WERI-Rb-1 (cell line): ENCODE measurements around the gene FOXL1.

Experiments used
- DNase-seq: peaks from one replicate; pipeline ENCODE4 v3.0.0-alpha.2; 2020
- H3K27ac ChIP-seq: fragments of 250-450 bp; sonication (Bioruptor Pico); 2 replicates; pipeline ENCODE4 v1.5.1; 2020; ENCODE audit warnings: mild to moderate bottlenecking, moderate library complexity
- H3K27me3 ChIP-seq: fragments of 250-450 bp; sonication (Bioruptor Pico); 2 replicates; pipeline ENCODE4 v1.5.1; 2021; ENCODE audit warnings: mild to moderate bottlenecking, low read depth, moderate library complexity; ENCODE audit not compliant: insufficient read depth, severe bottlenecking
- H3K36me3 ChIP-seq: fragments of 250-450 bp; sonication (Bioruptor Pico); 2 replicates; pipeline ENCODE4 v1.5.1; 2020; ENCODE audit warnings: mild to moderate bottlenecking, moderate library complexity
- H3K4me3 ChIP-seq: 2 replicates; pipeline ENCODE4 v1.5.1; 2011; ENCODE audit warnings: low read depth, mild to moderate bottlenecking, control low read depth, low read length
- H3K9me3 ChIP-seq: fragments of 250-450 bp; sonication (Bioruptor Pico); 2 replicates; pipeline ENCODE4 v1.5.1; 2021; ENCODE audit warnings: mild to moderate bottlenecking, moderate library complexity; ENCODE audit not compliant: severe bottlenecking
- TF ChIP-seq, protein P1 (sequence below): IDR thresholded peaks from 2 replicates; pipeline ENCODE4 v1.5.1; 2011; ENCODE audit warnings: low read depth, mild to moderate bottlenecking, control low read depth, inconsistent platforms, low read length

Gene FOXL1

DNA sequence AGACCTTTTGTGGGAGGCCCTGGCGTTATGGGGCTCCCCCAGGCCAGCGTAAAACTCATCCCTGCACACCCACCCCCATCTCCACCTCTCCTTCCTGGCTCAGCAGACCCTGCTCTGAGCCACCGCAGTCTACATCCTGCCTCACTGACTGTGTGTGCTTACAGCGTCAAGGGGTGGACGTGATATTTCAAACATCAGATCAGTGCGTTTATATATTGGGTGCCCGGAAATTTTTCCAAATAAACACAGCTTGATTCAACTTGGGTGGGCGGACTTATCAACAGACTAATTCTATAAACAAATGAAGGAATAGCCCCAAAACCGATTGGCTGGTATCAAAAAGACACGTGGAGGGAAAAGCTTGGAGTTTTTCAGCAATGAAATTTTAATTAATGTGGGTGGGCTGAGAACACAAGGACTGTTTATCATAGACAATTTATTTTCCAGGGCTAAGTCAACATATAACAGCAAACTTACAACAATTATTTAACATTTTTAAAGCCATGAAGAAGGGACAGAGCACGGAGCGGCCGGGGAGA, at the start of gene FOXL1:
TSS of gene FOXL1 (plus strand) at position 489 of the 539 bp plus-strand sequence. CDS start 175 bp downstream, outside the sequence.
- no peak within 1 kb of the TSS for H3K27ac ChIP-seq
- no peaks in the 10 kb centered on the region for H3K9me3 ChIP-seq
- TF ChIP-seq, protein P1, sequence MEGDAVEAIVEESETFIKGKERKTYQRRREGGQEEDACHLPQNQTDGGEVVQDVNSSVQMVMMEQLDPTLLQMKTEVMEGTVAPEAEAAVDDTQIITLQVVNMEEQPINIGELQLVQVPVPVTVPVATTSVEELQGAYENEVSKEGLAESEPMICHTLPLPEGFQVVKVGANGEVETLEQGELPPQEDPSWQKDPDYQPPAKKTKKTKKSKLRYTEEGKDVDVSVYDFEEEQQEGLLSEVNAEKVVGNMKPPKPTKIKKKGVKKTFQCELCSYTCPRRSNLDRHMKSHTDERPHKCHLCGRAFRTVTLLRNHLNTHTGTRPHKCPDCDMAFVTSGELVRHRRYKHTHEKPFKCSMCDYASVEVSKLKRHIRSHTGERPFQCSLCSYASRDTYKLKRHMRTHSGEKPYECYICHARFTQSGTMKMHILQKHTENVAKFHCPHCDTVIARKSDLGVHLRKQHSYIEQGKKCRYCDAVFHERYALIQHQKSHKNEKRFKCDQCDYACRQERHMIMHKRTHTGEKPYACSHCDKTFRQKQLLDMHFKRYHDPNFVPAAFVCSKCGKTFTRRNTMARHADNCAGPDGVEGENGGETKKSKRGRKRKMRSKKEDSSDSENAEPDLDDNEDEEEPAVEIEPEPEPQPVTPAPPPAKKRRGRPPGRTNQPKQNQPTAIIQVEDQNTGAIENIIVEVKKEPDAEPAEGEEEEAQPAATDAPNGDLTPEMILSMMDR, result no peak
- DNase-seq, result no peak
- no peaks in the 10 kb centered on the region for H3K36me3 ChIP-seq
- no peak within 1 kb of the TSS for H3K4me3 ChIP-seq
- no peaks in the 10 kb centered on the region for H3K27me3 ChIP-seq

DNA sequence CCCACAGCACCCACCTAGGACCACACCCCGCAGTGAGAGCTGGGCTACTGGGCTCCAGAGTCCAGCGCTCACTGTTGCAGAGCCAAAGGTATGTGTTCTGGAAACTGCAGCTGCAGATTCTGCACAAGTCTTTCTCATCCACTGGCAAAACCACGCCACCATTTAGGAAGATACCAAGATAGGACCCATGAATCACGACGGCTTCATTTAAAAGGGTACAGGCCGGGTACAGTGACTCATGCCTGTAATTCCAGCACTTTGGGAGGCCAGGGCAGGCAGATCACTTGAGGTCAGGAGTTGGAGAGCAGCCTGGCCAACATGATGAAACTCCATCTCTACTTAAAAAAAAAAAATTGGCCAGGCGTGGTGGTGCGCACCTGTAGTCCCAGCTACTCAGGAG, 49.2 kb upstream of the FOXL1 start:
- TF ChIP-seq, protein P1, result no peak
- no peaks in the 10 kb centered on the region for H3K9me3 ChIP-seq
- no peak for DNase-seq

DNA sequence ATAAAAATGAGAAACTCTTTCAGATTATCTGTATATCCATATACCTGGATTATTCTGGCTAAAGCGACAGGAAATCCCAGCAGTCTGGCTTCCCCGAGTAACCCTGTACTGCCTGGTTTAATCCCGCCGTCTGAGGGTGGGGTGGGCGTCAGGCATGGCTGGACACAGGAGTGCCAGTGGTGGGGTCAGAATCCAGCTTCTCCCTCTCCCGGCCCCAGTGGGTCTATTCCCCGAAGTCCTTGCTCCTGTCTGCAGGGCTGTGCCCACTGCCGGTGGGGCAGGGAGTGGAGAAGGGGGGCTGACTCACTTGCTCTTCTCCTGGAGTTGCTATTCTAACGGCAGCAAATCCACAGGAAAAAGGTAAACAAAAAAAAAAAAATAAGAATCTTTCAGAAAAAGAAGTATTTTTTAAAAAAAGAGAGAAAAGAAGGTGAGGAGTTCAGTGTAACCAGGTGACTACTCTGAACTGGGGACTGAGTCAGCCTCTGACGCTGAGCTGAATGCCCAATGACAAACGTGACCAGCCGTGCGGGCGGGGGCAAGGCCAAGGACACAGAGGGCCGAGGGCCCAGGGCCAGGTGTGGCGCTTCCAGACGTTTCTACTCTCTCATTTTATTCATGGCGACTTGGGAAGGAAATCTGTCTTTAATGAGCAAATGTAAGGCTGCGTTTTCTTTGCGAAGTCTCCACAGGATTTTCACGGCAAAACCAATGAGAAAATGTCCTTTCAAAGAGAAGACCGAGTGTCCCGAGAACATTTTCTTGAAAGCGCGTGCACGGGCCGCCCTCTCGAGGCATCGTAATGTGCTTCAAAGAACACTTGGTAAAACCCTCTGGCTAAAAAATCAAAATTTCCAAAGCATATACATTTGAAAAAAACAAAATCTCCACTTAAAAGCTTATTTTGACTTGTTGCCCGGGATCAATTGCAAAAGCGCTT, 47.8 kb upstream of the FOXL1 start:
- TF ChIP-seq, protein P1, result no peak
- H3K27ac ChIP-seq, result no peak overlapping the region
- H3K9me3 ChIP-seq, result no peaks in the 10 kb centered on the region
- DNase-seq, result no peak
- no peaks in the 10 kb centered on the region for H3K27me3 ChIP-seq
- no peak overlapping the region for H3K4me3 ChIP-seq
- no peaks in the 10 kb centered on the region for H3K36me3 ChIP-seq

More for the DNA sequence above, 49.2 kb upstream of the FOXL1 start:
- Histone ChIP-seq H3K36me3 (no peaks in the 10 kb centered on the region), H3K27ac (no peak overlapping the region), H3K27me3 (no peaks in the 10 kb centered on the region), H3K4me3 (no peak overlapping the region)

DNA sequence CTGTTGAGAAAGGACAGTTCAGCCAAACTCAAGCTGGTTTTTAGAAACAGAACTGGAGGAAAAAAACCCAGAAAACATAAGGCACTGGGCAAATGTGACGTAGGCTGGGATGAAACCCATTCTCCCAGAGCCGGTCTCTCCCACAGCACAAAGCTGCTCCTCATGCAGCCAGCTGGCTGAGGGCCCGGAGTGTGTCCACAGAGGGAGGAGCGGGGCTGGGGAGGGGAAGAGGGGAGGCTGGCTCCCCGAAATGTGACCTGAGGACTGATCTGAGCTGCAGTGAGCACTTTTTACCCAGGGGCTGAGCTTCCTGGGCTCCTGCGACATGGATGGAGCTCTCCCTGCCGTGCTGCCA, 47.2 kb upstream of the FOXL1 start:
- no peaks in the 10 kb centered on the region for H3K27me3 ChIP-seq
- H3K27ac ChIP-seq, result no peak overlapping the region
- H3K4me3 ChIP-seq, result no peak overlapping the region
- H3K9me3 ChIP-seq, result no peaks in the 10 kb centered on the region
- DNase-seq, result no peak
- no peaks in the 10 kb centered on the region for H3K36me3 ChIP-seq
- TF ChIP-seq, protein P1, result no peak

DNA sequence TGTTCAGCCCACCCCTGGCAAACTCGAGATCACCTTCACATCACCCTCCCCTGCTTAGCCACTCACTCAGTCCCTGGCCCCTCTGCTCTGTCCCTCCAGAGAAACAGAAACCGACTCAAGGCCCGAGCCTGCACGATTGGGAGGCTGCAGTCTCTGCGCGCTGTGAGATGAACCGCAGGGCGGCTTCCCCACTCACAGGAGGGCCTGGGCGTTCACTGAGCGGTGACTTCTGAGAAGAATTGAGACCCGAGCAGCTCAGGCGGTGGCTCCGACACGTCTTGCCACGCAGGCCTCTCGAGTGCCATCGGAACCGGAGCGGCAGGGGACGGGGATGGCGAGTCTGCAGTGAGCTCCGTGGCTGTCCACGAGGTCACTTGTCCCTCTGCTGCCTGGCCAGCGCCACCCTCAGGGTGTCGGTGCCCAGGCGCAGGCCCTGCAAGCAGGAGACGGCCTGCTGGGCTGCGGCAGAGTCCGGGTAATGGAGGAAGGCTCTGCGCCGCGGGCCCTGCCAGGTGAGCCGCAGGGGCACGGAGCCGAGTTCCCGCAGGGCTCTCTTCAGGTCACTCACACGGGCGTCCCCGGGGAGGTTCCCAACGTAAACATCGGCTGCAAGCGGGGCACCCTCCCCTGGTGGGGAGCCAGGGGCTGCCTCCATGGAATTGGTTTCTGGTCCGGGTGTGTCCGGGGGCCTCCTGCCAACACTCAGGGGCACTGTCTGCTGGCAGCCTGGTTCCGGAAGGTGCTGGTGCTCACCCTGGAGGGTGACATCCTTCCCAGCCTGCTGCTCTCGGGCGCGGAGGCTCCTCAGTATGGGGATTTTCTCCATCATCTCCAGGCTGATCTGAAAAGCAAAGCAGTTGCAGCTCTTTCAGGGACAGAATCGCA, 46.5 kb upstream of the FOXL1 start:
- Histone ChIP-seq H3K36me3 (no peaks in the 10 kb centered on the region), H3K27me3 (no peaks in the 10 kb centered on the region), H3K4me3 (no peak overlapping the region), H3K27ac (no peak overlapping the region), H3K9me3 (no peaks in the 10 kb centered on the region)
- TF ChIP-seq, protein P1, result no peak
- no peak for DNase-seq
